Measurements from ENCODE around the gene PHLPP1. TPM values are rescaled to one million over a fixed set of nuclear protein-coding genes. Genes with fewer than 3 reads are reported as not detected.

PHLPP1 gene
- total RNA-seq, 6 experiments from 2014 or later, result 4.5 to 7.9 (median 5.5) TPM

- Mint-ChIP-seq H3K9me3 (no peaks in the 10 kb centered on the region), H3K4me1 (ENCODE audit: low read depth) (peaks cover 10% of the 10 kb centered on the region), H3K27me3 (ENCODE audit: insufficient read depth) (no peaks in the 10 kb centered on the region), H3K4me3 (no peak overlapping the region), H3K27ac (no peak overlapping the region), H3K36me3 (ENCODE audit: low read depth) (no peaks in the 10 kb centered on the region)
- DNase-seq, result no peak
- no peak for TF ChIP-seq CTCF (IDR thresholded peaks at IDR 0.05)
Measured at GRCh38 chr18:62809900-62810299, 94.6 kb downstream of the PHLPP1 start.

GRCh38 chr18:62810682-62811081 is 95.3 kb downstream of the PHLPP1 start:
- Mint-ChIP-seq H3K9me3 (no peaks in the 10 kb centered on the region), H3K36me3 (ENCODE audit: low read depth) (no peaks in the 10 kb centered on the region), H3K27me3 (ENCODE audit: insufficient read depth) (no peaks in the 10 kb centered on the region), H3K27ac (no peak overlapping the region), H3K4me1 (ENCODE audit: low read depth) (peaks cover 15% of the 10 kb centered on the region), H3K4me3 (no peak overlapping the region)
- no peak for DNase-seq
- TF ChIP-seq CTCF (IDR thresholded peaks at IDR 0.05), result no peak

GRCh38 chr18:62811674-62812073 is 96.3 kb downstream of the PHLPP1 start:
- Mint-ChIP-seq H3K9me3 (no peaks in the 10 kb centered on the region), H3K4me3 (no peak overlapping the region), H3K4me1 (ENCODE audit: low read depth) (peaks cover 15% of the 10 kb centered on the region), H3K36me3 (ENCODE audit: low read depth) (no peaks in the 10 kb centered on the region), H3K27me3 (ENCODE audit: insufficient read depth) (no peaks in the 10 kb centered on the region), H3K27ac (no peak overlapping the region)
- DNase-seq, result no peak
- TF ChIP-seq CTCF (IDR thresholded peaks at IDR 0.05), result no peak

GRCh38 chr18:62812242-62812641 is 96.9 kb downstream of the PHLPP1 start:
- no peak for TF ChIP-seq CTCF (IDR thresholded peaks at IDR 0.05)
- no peaks in the 10 kb centered on the region for H3K27me3 Mint-ChIP-seq (ENCODE audit: insufficient read depth)
- H3K27ac Mint-ChIP-seq, result no peak overlapping the region
- peaks cover 15% of the 10 kb centered on the region for H3K4me1 Mint-ChIP-seq (ENCODE audit: low read depth)
- no peaks in the 10 kb centered on the region for H3K36me3 Mint-ChIP-seq (ENCODE audit: low read depth)
- no peak for DNase-seq
- H3K4me3 Mint-ChIP-seq, result no peak overlapping the region
- no peaks in the 10 kb centered on the region for H3K9me3 Mint-ChIP-seq

- Mint-ChIP-seq H3K9me3 (no peaks in the 10 kb centered on the region), H3K4me3 (no peak overlapping the region), H3K4me1 (ENCODE audit: low read depth) (peaks cover 15% of the 10 kb centered on the region), H3K36me3 (ENCODE audit: low read depth) (no peaks in the 10 kb centered on the region), H3K27me3 (ENCODE audit: insufficient read depth) (no peaks in the 10 kb centered on the region), H3K27ac (no peak overlapping the region)
- no peak for TF ChIP-seq CTCF (IDR thresholded peaks at IDR 0.05)
- no peak for DNase-seq
Measured at GRCh38 chr18:62812876-62813275, 97.5 kb downstream of the PHLPP1 start.
